Retinal pigment epithelial cell (primary cell): ENCODE measurements around the gene PARN.

Source experiments
- DNase-seq: peaks from one replicate; pipeline ENCODE4 v3.0.0-alpha.2; 2010; ENCODE audit warnings: low read depth
- H3K4me3 ChIP-seq: 2 replicates; pipeline ENCODE4 v1.5.1; 2011; ENCODE audit warnings: mild to moderate bottlenecking, low read length, control low read depth, moderate library complexity
- CTCF ChIP-seq: conservative IDR thresholded peaks from 2 replicates; pipeline ENCODE4 v1.5.1; 2011; ENCODE audit warnings: low read depth, low read length, control low read depth, inconsistent platforms

PARN gene

GRCh38 chr16:14629919-14630619 lies at the start of gene PARN:
Gene PARN, minus strand, starts transcription at chr16:14630260. Its CDS starts 135 bp downstream, at chr16:14630125.
- TF ChIP-seq CTCF = no peak
- peak within 1 kb of the TSS; percentile 89 for H3K4me3 ChIP-seq
- DNase-seq = peak; percentile 83

- H3K4me3 ChIP-seq = no peak overlapping the region
- no peak for DNase-seq
- no peak for TF ChIP-seq CTCF
These were observed 48.9 kb upstream of the PARN start for GRCh38 chr16:14678748-14679497.

DNA sequence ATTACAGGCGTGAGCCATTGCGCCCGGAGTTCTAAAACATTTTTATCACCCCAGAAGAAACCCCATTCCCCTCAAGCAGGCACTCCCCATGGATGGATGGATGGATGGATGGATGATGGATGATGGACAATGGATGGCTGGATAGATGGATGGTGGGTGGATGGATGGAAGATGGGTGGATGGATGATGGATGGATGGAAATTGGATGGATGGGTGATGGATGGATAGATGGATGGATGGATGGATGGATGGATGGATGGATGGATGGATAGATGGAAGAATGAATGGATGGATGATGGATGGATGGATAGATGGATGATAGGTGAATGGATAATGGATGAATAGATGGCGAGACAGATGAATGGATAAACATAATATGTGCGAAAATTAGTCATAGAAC lies 47.6 kb upstream of the PARN start:
- DNase-seq = no peak
- H3K4me3 ChIP-seq = no peak overlapping the region
- no peak for TF ChIP-seq CTCF

DNA sequence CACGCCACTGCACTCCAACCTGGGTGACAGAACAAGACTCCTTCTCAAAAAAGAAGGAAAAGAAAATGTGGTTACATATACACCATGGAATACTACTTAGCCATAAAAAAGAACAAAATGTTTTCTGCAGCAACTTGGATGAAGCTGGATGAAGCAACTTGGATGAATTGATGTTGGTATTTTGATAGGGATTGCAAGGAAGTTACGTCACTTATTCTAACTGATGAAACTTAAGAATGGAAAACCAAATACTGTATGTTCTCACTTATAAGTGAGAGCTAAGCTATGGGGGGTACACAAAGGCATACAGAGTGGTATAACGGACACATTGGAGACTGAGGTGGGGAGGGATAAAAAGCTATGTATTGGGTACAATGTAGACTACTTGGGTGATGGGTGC lies 46.6 kb upstream of the PARN start:
- TF ChIP-seq CTCF = no peak
- no peak for DNase-seq
- H3K4me3 ChIP-seq = no peak overlapping the region

DNA sequence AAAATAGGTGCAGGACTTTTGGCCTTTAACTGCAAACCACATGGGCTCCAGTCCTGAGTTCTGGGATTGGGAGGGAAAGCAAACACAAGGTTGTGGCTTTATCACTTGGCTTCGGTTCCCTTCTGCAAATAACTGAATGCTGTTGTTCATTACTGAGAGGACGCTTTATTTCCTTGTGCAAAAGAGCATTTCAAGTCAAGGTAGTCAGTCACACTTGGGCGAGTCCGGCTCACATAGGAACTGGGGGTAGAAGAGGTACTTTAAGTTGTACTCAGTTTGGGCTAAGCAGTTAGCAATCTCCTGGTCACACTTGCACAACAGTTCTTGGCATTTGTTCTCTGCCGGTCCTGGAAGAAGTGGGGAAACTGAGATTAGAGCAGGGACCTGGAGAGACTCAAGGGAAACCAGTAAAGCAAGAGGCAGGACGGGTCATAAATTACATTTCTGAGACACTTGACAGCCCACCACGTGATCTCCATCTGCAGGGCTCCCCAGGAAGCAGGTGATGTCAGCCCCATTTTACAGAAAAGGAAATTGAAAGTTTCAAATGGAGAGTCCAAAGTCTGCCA lies 42.4 kb upstream of the PARN start:
- no peak overlapping the region for H3K4me3 ChIP-seq
- DNase-seq = no peak
- no peak for TF ChIP-seq CTCF

DNA sequence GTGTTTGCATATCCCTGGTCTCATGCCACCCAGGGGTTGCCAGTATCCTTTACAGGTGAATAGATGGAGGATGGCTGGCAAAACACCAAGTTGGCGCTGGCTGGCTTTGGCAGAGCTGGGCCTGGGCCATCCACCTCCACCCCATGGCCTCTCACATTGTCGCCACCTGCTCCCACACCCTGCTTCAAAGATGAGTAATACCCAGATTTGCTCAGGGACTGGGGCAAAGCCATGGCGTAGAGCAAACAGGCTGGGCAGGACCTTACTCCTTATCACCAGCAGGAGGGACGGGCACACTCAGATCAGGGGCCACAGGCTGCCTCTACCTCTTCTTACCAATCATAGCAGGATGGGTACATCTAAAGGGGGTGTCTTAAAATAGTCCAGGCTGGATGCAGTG lies 39.7 kb upstream of the PARN start:
- no peak for DNase-seq

More for the DNA sequence above, 39.7 kb upstream of the PARN start:
- H3K4me3 ChIP-seq = no peak overlapping the region
- TF ChIP-seq CTCF = peak; percentile 9
